HEK293T (cell line): ENCODE data around the gene ABCG8.

Experiments
- CTCF ChIA-PET: fragments of 350-600 bp; formaldehyde crosslinking; extraction: SDS; loops from one replicate; lab custom pipeline; 2021; ENCODE audit warnings: antibody characterized with exemption, inconsistent platforms; lab: Yijun Ruan, JAX
- POLR2A ChIA-PET: fragments of 350-600 bp; formaldehyde crosslinking; extraction: SDS; loops from one replicate; lab custom pipeline; 2020; ENCODE audit warnings: antibody characterized with exemption, inconsistent platforms; lab: Yijun Ruan, JAX
- DNase-seq: peaks from one replicate; pipeline ENCODE4 v3.0.0; 2012; ENCODE audit warnings: mixed read lengths; ENCODE audit errors: extremely low spot score
- ARNT ChIP-seq: fragments of 450-650 bp; IDR thresholded peaks from 2 replicates; pipeline ENCODE4 v1.6.1; 2017; ENCODE audit warnings: mild to moderate bottlenecking
- BHLHE40 ChIP-seq: fragments of 450-650 bp; IDR thresholded peaks from 2 replicates; pipeline ENCODE4 v1.6.1; 2016; ENCODE audit warnings: mild to moderate bottlenecking, moderate library complexity, borderline replicate concordance
- CTBP1 ChIP-seq: fragments of 450-650 bp; IDR thresholded peaks from 2 replicates; pipeline ENCODE4 v1.6.1; 2016; ENCODE audit warnings: borderline replicate concordance
- ELF4 ChIP-seq: fragments of 450-650 bp; IDR thresholded peaks from 2 replicates; pipeline ENCODE4 v1.6.1; 2017; ENCODE audit warnings: antibody characterized with exemption
- FOXA1 ChIP-seq: fragments of 450-650 bp; IDR thresholded peaks from 2 replicates; pipeline ENCODE4 v1.6.1; 2016; ENCODE audit warnings: mild to moderate bottlenecking
- FOXK2 ChIP-seq: fragments of 450-650 bp; IDR thresholded peaks from 2 replicates; pipeline ENCODE4 v1.6.1; 2016; ENCODE audit warnings: mild to moderate bottlenecking
- HDGF ChIP-seq: fragments of 450-650 bp; IDR thresholded peaks from 2 replicates; pipeline ENCODE4 v1.6.1; 2017; ENCODE audit warnings: antibody characterized with exemption, borderline replicate concordance
- L3MBTL2 ChIP-seq: fragments of 450-650 bp; conservative IDR thresholded peaks from 2 replicates; pipeline ENCODE4 v1.6.1; 2016; ENCODE audit warnings: mild to moderate bottlenecking
- LEF1 ChIP-seq: fragments of 450-650 bp; IDR thresholded peaks from 2 replicates; pipeline ENCODE4 v1.6.1; 2017; ENCODE audit warnings: mild to moderate bottlenecking, borderline replicate concordance
- NFRKB ChIP-seq: fragments of 450-650 bp; IDR thresholded peaks from 2 replicates; pipeline ENCODE4 v1.6.1; 2016; ENCODE audit warnings: mild to moderate bottlenecking, moderate library complexity
- PKNOX1 ChIP-seq: fragments of 450-650 bp; IDR thresholded peaks from 2 replicates; pipeline ENCODE4 v1.6.1; 2016
- SUZ12 ChIP-seq: fragments of 450-650 bp; IDR thresholded peaks from 2 replicates; pipeline ENCODE4 v1.6.1; 2016; ENCODE audit warnings: mild to moderate bottlenecking
- TARDBP ChIP-seq: fragments of 450-650 bp; IDR thresholded peaks from 2 replicates; pipeline ENCODE4 v1.6.1; 2016
- ZNF384 ChIP-seq: fragments of 450-650 bp; IDR thresholded peaks from 2 replicates; pipeline ENCODE4 v1.6.1; 2016

ABCG8 gene

DNA sequence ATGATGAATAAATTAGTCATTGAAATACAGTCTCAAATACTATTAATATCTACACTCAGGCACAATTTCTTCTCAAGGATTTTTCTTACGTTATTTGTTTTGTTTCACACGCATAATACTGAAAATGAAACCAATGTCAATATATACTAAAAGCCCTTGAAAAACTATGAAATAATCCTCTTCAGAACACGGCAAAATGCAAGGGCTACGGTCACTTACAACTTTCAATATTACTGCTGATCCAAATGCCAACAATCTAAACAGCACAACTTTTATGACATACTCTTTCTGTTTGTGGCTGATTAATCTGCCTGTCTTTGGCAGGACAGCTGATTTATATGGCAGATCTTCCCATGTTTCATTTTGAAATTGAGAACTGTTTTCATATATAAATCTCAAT is 88.7 kb downstream of the ABCG8 start:
- CTCF ChIA-PET: no interaction called here
- DNase-seq: no peak
- no peak for TF ChIP-seq CTBP1
- POLR2A ChIA-PET: no interaction called here

DNA sequence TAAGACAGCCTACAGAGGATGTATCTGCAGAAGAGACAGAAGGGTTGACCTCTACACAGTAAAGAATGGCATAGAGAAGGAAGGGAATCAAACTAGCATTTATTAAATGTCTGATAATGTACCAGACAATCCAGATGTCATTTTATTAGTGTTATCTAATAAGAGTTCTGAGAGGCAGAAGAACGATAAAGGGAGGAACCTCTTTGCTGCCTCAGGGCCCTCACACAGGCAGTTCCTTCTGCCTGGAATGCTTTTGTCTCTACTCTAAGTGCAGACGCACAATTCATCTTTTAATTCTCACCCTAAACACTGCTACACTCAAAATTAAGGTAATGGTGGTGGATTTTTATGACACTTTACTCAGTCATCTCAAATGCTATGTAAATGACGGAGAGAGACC is 92.5 kb downstream of the ABCG8 start:
- POLR2A ChIA-PET: no interaction called here
- TF ChIP-seq ELF4 (no peak), BHLHE40 (no peak), LEF1 (no peak), PKNOX1 (no peak), ZNF384 (no peak), SUZ12 (no peak), NFRKB (no peak), TARDBP (no peak), FOXA1 (no peak), CTBP1 (no peak), HDGF (no peak), L3MBTL2 (no peak), FOXK2 (no peak), ARNT (no peak)
- DNase-seq: no peak
- CTCF ChIA-PET: no interaction called here
